ENCODE measurements around the gene MAP3K7CL. TPM values are rescaled to one million over a fixed set of nuclear protein-coding genes. Genes with fewer than 3 reads are reported as not detected.
A peak's percentile ranks its signal among the peaks of the same experiment; 100 is the strongest.
"Not testable (repeated sequence)": the region's sequence is repeated elsewhere in the genome, so short reads cannot be mapped to it uniquely, and the experiment has no call there.

MAP3K7CL gene
- total RNA-seq, 2 donors from 2014 or later, result 1.7 to 15.5 TPM

DNA sequence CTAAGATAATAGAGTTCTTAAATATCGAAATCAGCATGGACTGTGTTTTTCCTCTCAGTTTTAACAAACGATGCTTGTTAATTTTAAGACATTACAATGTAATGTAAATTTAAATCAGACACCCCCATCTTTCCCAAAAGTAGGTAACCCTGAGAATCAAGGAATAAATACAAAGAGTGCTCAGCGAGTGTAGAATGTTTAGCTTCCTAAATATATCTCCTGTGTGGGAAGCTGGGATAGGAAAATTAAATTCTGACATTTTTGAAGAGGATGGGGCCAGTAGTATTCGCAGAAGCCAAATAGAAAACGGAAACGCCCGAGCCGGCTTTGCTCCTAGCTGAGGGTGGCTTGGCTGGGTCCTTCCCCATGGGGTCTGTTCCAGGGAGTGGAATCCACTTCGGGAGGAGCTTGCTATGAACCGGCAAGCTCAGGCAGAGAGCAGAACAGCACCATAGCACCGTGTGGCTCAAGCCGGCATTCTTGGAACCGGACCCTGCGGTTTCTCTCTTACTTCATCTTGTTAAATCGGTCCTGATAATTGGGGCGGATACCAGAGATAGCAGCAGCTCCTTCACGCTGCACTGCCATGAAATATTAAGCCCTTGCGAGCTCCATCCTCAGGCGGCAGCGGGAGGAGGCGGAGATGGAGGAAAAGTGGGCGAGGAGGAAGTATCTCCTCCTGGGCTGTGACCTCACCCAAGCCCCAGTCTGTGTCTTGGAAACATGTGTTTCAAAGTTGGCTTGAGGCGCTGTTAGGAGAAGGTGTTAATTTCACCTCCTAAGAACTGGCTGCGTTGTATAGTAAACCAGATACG is 24.9 kb downstream of the MAP3K7CL start:
- no peaks in the 10 kb centered on the region for H3K36me3 ChIP-seq
- peak overlapping the region; percentile 36 to 87 for H3K27ac ChIP-seq
- H3K4me1 ChIP-seq, result peaks cover 0 to 5% of the 10 kb centered on the region in 2 donors
- H3K27me3 ChIP-seq, result no peaks in the 10 kb centered on the region
- TF ChIP-seq, protein P1, sequence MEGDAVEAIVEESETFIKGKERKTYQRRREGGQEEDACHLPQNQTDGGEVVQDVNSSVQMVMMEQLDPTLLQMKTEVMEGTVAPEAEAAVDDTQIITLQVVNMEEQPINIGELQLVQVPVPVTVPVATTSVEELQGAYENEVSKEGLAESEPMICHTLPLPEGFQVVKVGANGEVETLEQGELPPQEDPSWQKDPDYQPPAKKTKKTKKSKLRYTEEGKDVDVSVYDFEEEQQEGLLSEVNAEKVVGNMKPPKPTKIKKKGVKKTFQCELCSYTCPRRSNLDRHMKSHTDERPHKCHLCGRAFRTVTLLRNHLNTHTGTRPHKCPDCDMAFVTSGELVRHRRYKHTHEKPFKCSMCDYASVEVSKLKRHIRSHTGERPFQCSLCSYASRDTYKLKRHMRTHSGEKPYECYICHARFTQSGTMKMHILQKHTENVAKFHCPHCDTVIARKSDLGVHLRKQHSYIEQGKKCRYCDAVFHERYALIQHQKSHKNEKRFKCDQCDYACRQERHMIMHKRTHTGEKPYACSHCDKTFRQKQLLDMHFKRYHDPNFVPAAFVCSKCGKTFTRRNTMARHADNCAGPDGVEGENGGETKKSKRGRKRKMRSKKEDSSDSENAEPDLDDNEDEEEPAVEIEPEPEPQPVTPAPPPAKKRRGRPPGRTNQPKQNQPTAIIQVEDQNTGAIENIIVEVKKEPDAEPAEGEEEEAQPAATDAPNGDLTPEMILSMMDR (IDR thresholded peaks at IDR 0.05), result no peak
- H3K9me3 ChIP-seq, result no peaks in the 10 kb centered on the region
- peak overlapping the region; percentile 30 to 39 for H3K4me3 ChIP-seq
- peak; percentile 77 for DNase-seq (ENCODE audit: low spot score)

DNA sequence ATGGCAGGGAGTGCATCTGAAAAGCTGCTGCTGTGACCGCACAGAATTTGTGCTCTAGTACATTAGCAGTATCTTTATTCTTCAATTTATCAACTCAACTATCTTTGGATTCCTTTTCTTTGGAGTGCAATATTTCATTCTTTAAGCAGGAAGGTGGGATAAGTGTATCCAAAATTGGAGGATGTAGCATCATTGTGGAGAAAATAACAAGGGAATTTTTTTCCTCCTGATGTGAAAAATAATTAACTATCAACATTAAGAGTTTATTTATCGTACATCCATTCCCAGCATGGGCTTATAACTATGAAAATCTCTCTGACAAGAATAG is 25.5 kb downstream of the MAP3K7CL start:
- Histone ChIP-seq H3K4me3 (peak overlapping the region; percentile 30 to 39), H3K4me1 (peaks cover 0 to 5% of the 10 kb centered on the region in 2 donors)

DNA sequence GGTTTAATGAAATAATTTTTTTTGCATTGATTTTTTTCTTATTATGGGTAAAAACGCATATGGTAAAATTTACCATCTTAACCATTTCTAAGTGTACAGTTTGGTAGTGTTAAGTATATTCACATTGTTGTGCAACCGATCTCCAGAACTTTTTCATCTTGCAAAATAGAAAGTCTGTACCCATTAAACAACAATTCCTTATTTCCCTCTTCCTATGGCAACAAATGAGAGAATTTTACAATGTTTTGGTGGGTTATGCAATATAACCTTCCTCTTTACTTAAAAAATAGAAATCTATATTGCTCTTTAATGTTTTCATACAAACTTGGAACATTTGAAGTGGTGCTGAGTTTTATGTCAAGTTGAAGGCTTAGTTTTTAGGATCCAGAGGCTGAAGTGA is 26.6 kb downstream of the MAP3K7CL start:
- Histone ChIP-seq H3K36me3 (no peaks in the 10 kb centered on the region), H3K27me3 (no peaks in the 10 kb centered on the region), H3K4me1 (peaks cover 0 to 5% of the 10 kb centered on the region in 2 donors), H3K27ac (no peak overlapping the region), H3K9me3 (no peaks in the 10 kb centered on the region), H3K4me3 (no peak overlapping the region)
- no peak for DNase-seq (ENCODE audit: low spot score)
- TF ChIP-seq, protein P1 (IDR thresholded peaks at IDR 0.05), result no peak

More for the DNA sequence above, 25.5 kb downstream of the MAP3K7CL start:
- Histone ChIP-seq H3K27ac (peak overlapping the region; percentile 36 to 87), H3K27me3 (no peaks in the 10 kb centered on the region), H3K9me3 (no peaks in the 10 kb centered on the region), H3K36me3 (no peaks in the 10 kb centered on the region)
- DNase-seq (ENCODE audit: low spot score), result no peak
- TF ChIP-seq, protein P1 (IDR thresholded peaks at IDR 0.05), result no peak

DNA sequence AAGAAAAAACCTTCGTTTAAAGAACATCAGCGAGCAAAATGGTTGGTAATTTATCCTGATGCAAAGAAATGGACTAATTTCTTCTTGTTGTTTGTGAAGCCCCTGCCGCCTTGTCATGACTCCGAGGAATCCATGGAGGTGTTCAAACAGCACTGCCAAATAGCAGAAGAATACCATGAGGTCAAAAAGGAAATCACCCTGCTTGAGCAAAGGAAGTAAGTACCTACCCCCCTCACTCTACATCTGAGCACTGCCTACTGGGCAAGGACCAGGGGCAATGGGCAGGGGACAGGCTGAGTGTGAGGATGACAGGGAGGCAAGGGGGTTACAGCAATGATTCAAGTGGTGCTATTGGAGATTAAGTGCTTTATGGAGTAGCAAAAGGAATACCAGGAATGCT is 29.4 kb downstream of the MAP3K7CL start:
- no peak for DNase-seq (ENCODE audit: low spot score)
- Histone ChIP-seq H3K4me3 (no peak overlapping the region), H3K36me3 (no peaks in the 10 kb centered on the region), H3K27me3 (no peaks in the 10 kb centered on the region), H3K9me3 (no peaks in the 10 kb centered on the region), H3K27ac (no peak overlapping the region), H3K4me1 (peaks cover 0 to 18% of the 10 kb centered on the region in 2 donors)
- TF ChIP-seq, protein P1 (IDR thresholded peaks at IDR 0.05), result no peak

DNA sequence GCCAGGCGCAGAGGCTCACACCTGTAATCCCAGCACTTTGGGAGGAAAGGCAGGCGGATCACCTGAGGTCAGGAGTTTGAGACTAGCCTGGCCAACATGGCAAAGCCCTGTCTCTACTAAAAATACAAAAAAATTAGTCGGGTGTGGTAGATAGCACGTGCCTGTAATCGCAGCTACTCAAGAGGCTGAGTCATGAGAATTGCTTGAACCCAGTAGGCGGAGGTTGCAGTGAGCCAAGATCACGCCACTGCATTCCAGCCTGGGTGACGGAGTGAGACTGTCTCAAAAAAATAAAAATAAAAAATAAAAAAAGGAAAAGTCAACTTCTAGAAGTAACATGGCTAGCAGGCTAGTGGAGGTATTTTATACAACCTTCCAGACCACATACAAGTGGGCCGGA is 32.4 kb downstream of the MAP3K7CL start:
- H3K4me3 ChIP-seq, H3K27me3 ChIP-seq, H3K9me3 ChIP-seq, H3K36me3 ChIP-seq: not testable (repeated sequence)
- peaks cover 0 to 18% of the 10 kb centered on the region in 2 donors for H3K4me1 ChIP-seq
- DNase-seq (ENCODE audit: low spot score), result peak; percentile 78
- peak overlapping the region; percentile 60 to 77 for H3K27ac ChIP-seq

DNA sequence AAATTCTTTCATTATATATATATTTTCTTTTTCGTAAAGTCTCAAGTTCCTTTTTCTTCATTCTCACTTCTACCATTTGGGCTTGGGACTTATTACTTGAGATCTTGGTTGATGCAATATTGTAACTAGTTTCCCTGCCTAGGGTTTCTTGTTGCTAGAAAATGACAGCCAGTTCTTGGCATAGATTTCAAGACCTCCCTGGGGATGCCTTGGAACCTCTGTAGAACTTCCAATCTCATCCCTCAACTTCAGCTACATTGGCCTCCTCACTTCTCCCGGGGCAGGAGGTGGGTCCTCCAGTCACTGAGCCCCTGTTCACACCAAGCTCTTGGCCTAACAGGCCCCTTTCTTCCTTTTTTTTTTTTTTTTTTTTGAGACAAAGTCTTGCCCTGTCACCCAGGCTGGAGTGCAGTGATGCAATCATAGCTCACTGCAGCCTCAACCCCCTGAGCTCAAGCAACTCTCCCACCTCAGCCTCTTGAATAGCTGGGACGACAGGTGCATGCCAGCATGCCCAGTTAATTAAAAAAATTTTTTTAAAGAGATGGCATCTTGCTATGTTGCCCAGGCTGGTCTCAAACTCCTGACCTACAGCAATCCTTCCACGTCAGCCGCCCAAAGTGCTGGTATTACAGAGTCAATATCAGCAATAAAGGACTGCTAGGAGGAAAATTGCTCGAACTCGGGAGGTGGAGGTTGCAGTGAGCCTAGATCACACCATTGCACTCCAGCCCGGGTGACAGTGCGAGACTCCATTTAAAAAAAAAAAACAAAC is 33.1 kb downstream of the MAP3K7CL start:
- no peaks in the 10 kb centered on the region for H3K9me3 ChIP-seq
- TF ChIP-seq, protein P1 (IDR thresholded peaks at IDR 0.05), result no peak
- peak overlapping the region; percentile 60 to 77 for H3K27ac ChIP-seq
- no peaks in the 10 kb centered on the region for H3K27me3 ChIP-seq
- H3K4me1 ChIP-seq, result peaks cover 0 to 18% of the 10 kb centered on the region in 2 donors
- H3K4me3 ChIP-seq, result no peak overlapping the region
- H3K36me3 ChIP-seq, result no peaks in the 10 kb centered on the region
- no peak for DNase-seq (ENCODE audit: low spot score)

Measured in right atrium auricular region (tissue), 2 donors.